ENCODE results near the gene TEAD1. TPM values are rescaled to one million over a fixed set of nuclear protein-coding genes. Genes with fewer than 3 reads are reported as not detected.

Gene TEAD1
- total RNA-seq, 4 donors from 2014 or later = 86.9 to 205 (median 151) TPM

GRCh38 chr11:12792018-12792417, 117.8 kb downstream of the TEAD1 start:
- TF ChIP-seq CTCF (IDR thresholded peaks at IDR 0.05; ENCODE audit: low read depth) = no peak

GRCh38 chr11:12792590-12792989, 118.4 kb downstream of the TEAD1 start:
- no peak for TF ChIP-seq CTCF (IDR thresholded peaks at IDR 0.05; ENCODE audit: low read depth)

GRCh38 chr11:12793065-12793464, 118.8 kb downstream of the TEAD1 start:
- TF ChIP-seq CTCF (IDR thresholded peaks at IDR 0.05; ENCODE audit: low read depth) = no peak

GRCh38 chr11:12793506-12793905, 119.3 kb downstream of the TEAD1 start:
- no peak for TF ChIP-seq CTCF (IDR thresholded peaks at IDR 0.05; ENCODE audit: low read depth)

GRCh38 chr11:12794576-12795230, 120.5 kb downstream of the TEAD1 start:
- no peak for TF ChIP-seq CTCF (IDR thresholded peaks at IDR 0.05; ENCODE audit: low read depth)

- no peak for TF ChIP-seq CTCF (IDR thresholded peaks at IDR 0.05; ENCODE audit: low read depth)
Measured at GRCh38 chr11:12797996-12798395, 123.8 kb downstream of the TEAD1 start.

DNA sequence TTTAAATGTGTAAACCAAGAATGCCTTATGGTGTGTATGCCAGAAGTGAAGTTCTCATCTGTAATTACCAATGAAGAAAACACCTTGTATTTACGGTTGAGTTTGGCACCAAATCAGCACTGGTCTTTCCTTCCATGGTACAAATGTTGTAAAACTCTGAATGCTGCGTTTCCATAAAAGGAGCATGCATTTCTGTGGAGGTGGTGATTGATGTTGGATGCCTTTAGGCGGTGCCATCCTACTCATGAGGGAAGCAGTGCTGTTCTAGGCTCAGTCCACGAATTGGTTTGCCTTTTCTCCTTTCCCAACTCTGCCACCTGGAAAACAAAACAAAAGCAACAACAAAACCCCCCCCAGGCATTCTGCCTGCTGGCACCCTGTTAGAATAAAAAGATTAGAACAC, 124.4 kb downstream of the TEAD1 start:
- TF ChIP-seq CTCF (IDR thresholded peaks at IDR 0.05; ENCODE audit: low read depth) = no peak
